Thyroid gland (tissue), 4 donors: Measurements from ENCODE around the gene DPP6. TPM values are rescaled to one million over a fixed set of nuclear protein-coding genes. Genes with fewer than 3 reads are reported as not detected.

Experiments
- DNase-seq, 2 donors: peaks; one replicate each; pipeline ENCODE4 v3.0.0-alpha.2; 2019
- H3K27ac ChIP-seq, 3 donors: fragments of 200-600 bp; sonication (generic); 1 replicate in 2 of 3; 2 replicates in 1 of 3; pipeline ENCODE4 v1.5.1; 2016 to 2019; ENCODE audit warnings: mild to moderate bottlenecking in 1 of 3, moderate library complexity in 1 of 3
- H3K27me3 ChIP-seq: fragments of 200-600 bp; sonication (generic); one replicate; pipeline ENCODE4 v1.5.1; 2019
- H3K36me3 ChIP-seq, 2 donors: fragments of 200-600 bp; sonication (generic); one replicate each; pipeline ENCODE4 v1.5.1; 2016 to 2019
- H3K4me1 ChIP-seq, 2 donors: fragments of 200-600 bp; sonication (generic); one replicate each; pipeline ENCODE4 v1.5.1; 2017 to 2019
- H3K4me3 ChIP-seq, 3 donors: fragments of 200-600 bp; sonication (generic); replicated peaks in 1 of 3; 1 replicate in 2 of 3; 2 replicates in 1 of 3; pipeline ENCODE4 v1.5.1; 2016; ENCODE audit warnings: mild to moderate bottlenecking in 1 of 3
- H3K9me3 ChIP-seq: fragments of 200-600 bp; sonication (generic); one replicate; pipeline ENCODE4 v1.5.1; 2017
- CTCF ChIP-seq, 6 experiments: fragments of 200-600 bp in 3 of 6; fragments of 450-650 bp in 3 of 6; sonication (generic) in 3 of 6; IDR thresholded peaks; one replicate each; pipeline ENCODE4 v1.5.1; 2016 to 2019; ENCODE audit warnings: antibody characterized with exemption in 6 of 6, mild to moderate bottlenecking in 2 of 6, inconsistent platforms in 1 of 6, moderate library complexity in 1 of 6
- POLR2A ChIP-seq, 2 donors: fragments of 450-650 bp; IDR thresholded peaks; one replicate each; pipeline ENCODE4 v1.6.1; 2017; ENCODE audit warnings: antibody characterized with exemption in 2 of 2, mild to moderate bottlenecking in 2 of 2, moderate library complexity in 1 of 2
- WGBS, 2 donors: methylation state at CpG; one replicate each; pipeline ENCODE4 v1.1.5; 2017; 5-methylcytosine and 5-hydroxymethylcytosine counted together
- intact Hi-C: fragments of 100-400 bp; cut with DNase I; formaldehyde crosslinking; loops from one replicate; pipeline ENCODE4 v1.15.1; 2023
- total RNA-seq, 4 donors: library from RNA; depleted of rRNA; stranded (reverse); fragments of >200 nt; gene quantifications; one replicate each; pipeline ENCODE4 v1.2.3, GENCODE V29; 2016

Gene DPP6
- total RNA-seq, 4 donors from 2014 or later, result 50.7 to 97.7 (median 68.9) TPM

DNA sequence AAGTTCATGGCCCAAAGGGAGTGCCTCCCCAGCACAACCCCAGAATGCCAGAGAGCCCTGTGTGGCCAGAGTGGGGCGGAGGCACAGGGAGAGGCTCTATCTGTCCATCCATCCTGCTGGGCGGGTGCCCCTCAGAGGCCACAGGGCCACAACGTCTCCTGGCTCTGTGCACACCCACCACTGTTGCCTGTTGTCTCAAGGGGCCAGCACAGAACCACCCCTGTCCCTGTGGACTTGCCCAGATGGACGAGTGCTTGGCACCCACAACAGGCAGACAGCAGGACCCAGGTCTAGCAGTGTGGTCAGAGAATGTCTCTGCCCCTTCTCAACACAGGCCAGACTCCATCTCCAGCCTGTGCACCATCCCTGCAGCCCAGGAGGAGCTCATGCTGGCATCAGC lies 857.9 kb downstream of the DPP6 start:
- intact Hi-C loops, result no loop called here
- Histone ChIP-seq H3K4me3 (no peak overlapping the region), H3K4me1 (peaks cover 0 to 6% of the 10 kb centered on the region in 2 donors), H3K27me3 (no peaks in the 10 kb centered on the region), H3K36me3 (no peaks in the 10 kb centered on the region), H3K27ac (no peak overlapping the region), H3K9me3 (no peaks in the 10 kb centered on the region)
- TF ChIP-seq POLR2A (IDR thresholded peaks at IDR 0.05), result no peak
- TF ChIP-seq CTCF (IDR thresholded peaks at IDR 0.05), result no peak
- WGBS, 2 donors, result 67% methylated on average over 1 of the region's 4 CpGs; no CpG with 5 or more reads in 1 of the 2 donors
- no peak for DNase-seq

GRCh38 chr7:154910977-154911376 lies 858.8 kb downstream of the DPP6 start:
- no peak for DNase-seq
- no peaks in the 10 kb centered on the region for H3K36me3 ChIP-seq
- no peak overlapping the region for H3K27ac ChIP-seq
- H3K9me3 ChIP-seq, result no peaks in the 10 kb centered on the region
- intact Hi-C loops, result no loop called here
- 94 to 96% methylated on average over 4 of the region's 4 CpGs for WGBS, 2 donors
- peaks cover 0 to 6% of the 10 kb centered on the region in 2 donors for H3K4me1 ChIP-seq
- TF ChIP-seq POLR2A (IDR thresholded peaks at IDR 0.05) (no peak), CTCF (IDR thresholded peaks at IDR 0.05) (no peak)
- H3K4me3 ChIP-seq, result no peak overlapping the region
- H3K27me3 ChIP-seq, result no peaks in the 10 kb centered on the region

DNA sequence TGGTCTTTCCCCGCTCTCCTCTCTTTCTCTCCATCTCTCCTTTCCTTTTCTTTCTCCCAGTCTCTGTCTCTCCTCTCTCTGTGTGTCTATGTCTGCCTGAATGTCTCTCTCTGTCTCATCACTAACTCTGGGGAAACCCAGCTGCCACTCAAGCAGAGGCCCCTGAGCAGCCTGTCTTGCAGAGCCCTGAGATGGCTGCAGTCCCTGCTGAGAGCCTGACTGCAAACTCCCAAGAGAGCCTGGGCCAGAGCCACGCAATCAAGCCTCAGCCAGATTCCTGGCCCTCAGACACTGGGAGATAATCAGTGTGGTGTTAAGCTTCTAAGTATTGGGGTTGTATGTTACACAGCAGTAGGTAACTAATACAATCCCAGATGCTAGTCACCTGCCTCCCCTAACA lies 859.2 kb downstream of the DPP6 start:
- no peak overlapping the region for H3K4me3 ChIP-seq
- H3K27me3 ChIP-seq, result no peaks in the 10 kb centered on the region
- no peaks in the 10 kb centered on the region for H3K9me3 ChIP-seq
- no peaks in the 10 kb centered on the region for H3K36me3 ChIP-seq
- no peak for TF ChIP-seq CTCF (IDR thresholded peaks at IDR 0.05)
- no peak for TF ChIP-seq POLR2A (IDR thresholded peaks at IDR 0.05)
- H3K27ac ChIP-seq, result no peak overlapping the region
- intact Hi-C loops, result no loop called here
- no peak for DNase-seq
- 45 to 94% methylated on average over 2 of the region's 2 CpGs for WGBS, 2 donors
- peaks cover 0 to 6% of the 10 kb centered on the region in 2 donors for H3K4me1 ChIP-seq

- Histone ChIP-seq H3K9me3 (no peaks in the 10 kb centered on the region), H3K36me3 (no peaks in the 10 kb centered on the region), H3K27me3 (no peaks in the 10 kb centered on the region), H3K4me1 (peaks cover 0 to 6% of the 10 kb centered on the region in 2 donors), H3K4me3 (no peak overlapping the region), H3K27ac (no peak overlapping the region)
- DNase-seq, result no peak
- no peak for TF ChIP-seq CTCF (IDR thresholded peaks at IDR 0.05)
- no peak for TF ChIP-seq POLR2A (IDR thresholded peaks at IDR 0.05)
- 67 to 72% methylated on average over 6 of the region's 6 CpGs for WGBS, 2 donors
- intact Hi-C loops, result no loop called here
These were observed 859.8 kb downstream of the DPP6 start for GRCh38 chr7:154911862-154912455.

DNA sequence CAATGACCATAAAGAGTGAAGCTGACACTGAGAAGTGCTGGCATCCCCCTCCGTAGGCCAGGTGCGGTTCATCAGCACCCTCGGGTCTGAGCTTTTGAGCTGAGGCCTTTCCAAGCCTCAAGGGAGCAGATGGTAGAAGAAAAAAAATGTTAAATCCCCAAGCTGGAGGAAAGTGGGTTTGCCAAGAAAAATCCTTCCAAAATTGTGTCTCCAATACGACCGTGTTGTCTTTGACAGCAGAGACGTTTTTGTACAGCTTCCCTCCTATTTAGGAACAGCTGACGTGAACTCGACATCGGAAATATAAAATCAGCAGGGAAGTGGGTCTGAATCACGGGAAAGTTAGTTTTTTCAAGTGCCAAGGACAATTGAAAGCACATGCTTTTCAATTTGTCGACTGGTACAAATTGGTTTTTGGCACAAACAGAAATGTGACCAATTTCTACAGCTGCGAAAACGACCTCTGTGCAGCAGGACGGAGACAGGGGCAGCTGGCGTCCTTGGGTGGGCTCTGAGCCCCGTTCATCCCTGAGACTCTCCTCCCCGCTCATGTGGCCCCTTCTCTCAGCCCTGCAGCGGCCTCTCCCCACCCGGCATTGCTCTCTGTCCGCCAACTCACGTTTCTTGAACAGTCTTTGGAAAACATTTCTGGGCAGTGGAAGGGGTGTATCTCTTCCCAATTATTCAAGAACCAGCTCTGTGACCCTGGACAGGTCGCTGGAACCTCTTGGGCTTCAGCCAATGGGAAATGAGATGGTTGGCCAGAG lies 860.9 kb downstream of the DPP6 start:
- Histone ChIP-seq H3K4me1 (peaks cover 0 to 6% of the 10 kb centered on the region in 2 donors), H3K9me3 (no peaks in the 10 kb centered on the region), H3K4me3 (no peak overlapping the region), H3K36me3 (no peaks in the 10 kb centered on the region), H3K27ac (no peak overlapping the region), H3K27me3 (no peaks in the 10 kb centered on the region)
- 73 to 75% methylated on average over 22 of the region's 22 CpGs for WGBS, 2 donors
- intact Hi-C loops, result no loop called here
- DNase-seq, result no peak
- TF ChIP-seq POLR2A (IDR thresholded peaks at IDR 0.05), result no peak
- no peak for TF ChIP-seq CTCF (IDR thresholded peaks at IDR 0.05)
